Esophagus squamous epithelium (tissue), 5 donors: ENCODE results near the gene KAT2B. TPM values are rescaled to one million over a fixed set of nuclear protein-coding genes. Genes with fewer than 3 reads are reported as not detected.

ENCODE experiments used
- DNase-seq: peaks from one replicate; lab custom pipeline; 2025; lab: John Stamatoyannopoulos, UW
- H3K27ac ChIP-seq, 4 donors: fragments of 200-600 bp; sonication (generic); one replicate each; pipeline ENCODE4 v1.5.1; 2016 to 2019; ENCODE audit warnings: mild to moderate bottlenecking in 1 of 4
- H3K27me3 ChIP-seq, 4 donors: fragments of 200-600 bp; sonication (generic); 1 replicate in 3 of 4; 2 replicates in 1 of 4; pipeline versions ENCODE4 v1.5.1 to v1.6.0; 2017 to 2021; ENCODE audit warnings: antibody characterized with exemption in 1 of 4
- H3K36me3 ChIP-seq, 3 donors: fragments of 200-600 bp; sonication (generic); one replicate each; pipeline ENCODE4 v1.5.1; 2016 to 2019
- H3K4me1 ChIP-seq, 3 donors: fragments of 200-600 bp; sonication (generic); one replicate each; pipeline ENCODE4 v1.5.1; 2017 to 2019
- H3K4me3 ChIP-seq, 4 donors: fragments of 200-600 bp; sonication (generic); 1 replicate in 3 of 4; 2 replicates in 1 of 4; pipeline ENCODE4 v1.5.1; 2016 to 2019; ENCODE audit warnings: mild to moderate bottlenecking in 2 of 4, moderate library complexity in 1 of 4
- H3K9me3 ChIP-seq, 3 donors: fragments of 200-600 bp; sonication (generic); one replicate each; pipeline ENCODE4 v1.5.1; 2016 to 2019
- CTCF ChIP-seq, 6 experiments: fragments of 450-650 bp in 4 of 6; fragments of 200-600 bp in 2 of 6; sonication (generic) in 2 of 6; IDR thresholded peaks; one replicate each; pipeline ENCODE4 v1.5.1; 2016 to 2019; ENCODE audit warnings: antibody characterized with exemption in 6 of 6, mild to moderate bottlenecking in 4 of 6, moderate library complexity in 4 of 6
- POLR2A ChIP-seq, 4 donors: fragments of 450-650 bp; IDR thresholded peaks; one replicate each; pipeline ENCODE4 v1.6.1; 2017; ENCODE audit warnings: antibody characterized with exemption in 4 of 4, mild to moderate bottlenecking in 4 of 4, moderate library complexity in 3 of 4
- WGBS, 2 donors: methylation state at CpG; one replicate each; pipeline ENCODE4 v1.1.5; 2018; 5-methylcytosine and 5-hydroxymethylcytosine counted together
- intact Hi-C: fragments of 100-400 bp; cut with DNase I; formaldehyde crosslinking; loops from one replicate; pipeline ENCODE4 v1.15.0; 2022
- total RNA-seq, 4 donors: library from RNA; depleted of rRNA; stranded (reverse); fragments of >200 nt; gene quantifications; one replicate each; pipeline ENCODE4 v1.1.0, GENCODE V29; 2016
- donor health status: DM: yes; HTN: yes; CAD: no.

KAT2B gene
- total RNA-seq, 4 donors from 2014 or later, result 20.0 to 27.1 (median 23.8) TPM

DNA sequence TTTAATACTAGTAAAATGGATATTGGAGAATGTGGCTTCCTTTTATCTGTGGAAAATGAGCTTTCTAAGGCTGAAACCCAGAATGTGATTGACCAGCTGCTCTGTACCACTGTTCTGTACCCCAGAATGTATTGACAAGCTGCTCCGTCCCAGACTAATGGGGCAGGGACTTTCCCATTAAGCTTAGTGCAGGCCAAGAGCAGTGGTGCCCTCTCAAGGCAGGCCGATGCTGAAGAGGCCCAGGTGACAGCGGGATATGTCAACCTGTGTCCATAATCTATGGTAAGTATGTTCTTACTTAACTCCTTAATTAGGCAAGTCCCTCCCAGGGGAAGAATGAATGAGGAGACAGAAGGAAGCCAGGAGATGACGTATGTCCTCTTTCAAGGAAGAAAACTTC lies 114.7 kb downstream of the KAT2B start:
- H3K9me3 ChIP-seq, result no peaks in the 10 kb centered on the region
- peaks cover 0 to 65% (median 0%) of the 10 kb centered on the region in 3 donors for H3K36me3 ChIP-seq
- no peak overlapping the region for H3K27ac ChIP-seq
- H3K4me3 ChIP-seq, result no peak overlapping the region
- DNase-seq, result no peak
- no peaks in the 10 kb centered on the region for H3K4me1 ChIP-seq
- intact Hi-C loops, result no loop called here
- 94% methylated on average over 4 of the region's 4 CpGs for WGBS, 2 donors
- TF ChIP-seq POLR2A (IDR thresholded peaks at IDR 0.05) (no peak), CTCF (IDR thresholded peaks at IDR 0.05) (no peak)
- no peaks in the 10 kb centered on the region for H3K27me3 ChIP-seq

DNA sequence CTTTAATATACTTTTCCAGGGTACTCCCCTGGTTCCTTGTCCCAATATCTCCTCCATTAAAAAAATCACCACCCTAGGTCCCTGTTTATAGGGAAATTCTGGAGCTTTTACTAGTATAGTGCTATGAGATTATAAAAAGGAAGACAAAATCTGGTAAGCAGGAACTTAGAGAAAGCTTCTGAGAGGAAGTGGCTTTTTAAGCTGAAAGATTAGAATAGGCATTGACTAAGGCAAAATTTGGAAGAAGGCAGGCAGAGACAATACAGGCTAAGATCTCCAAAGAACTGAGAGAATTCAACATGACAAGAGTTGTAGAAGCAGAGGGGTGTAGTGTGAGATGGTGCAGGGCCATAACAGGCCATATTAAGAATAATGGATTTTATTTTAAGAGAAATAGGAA lies 120.0 kb downstream of the KAT2B start:
- Histone ChIP-seq H3K9me3 (no peaks in the 10 kb centered on the region), H3K36me3 (peaks cover 0 to 12% (median 0%) of the 10 kb centered on the region in 3 donors), H3K27me3 (no peaks in the 10 kb centered on the region), H3K4me1 (no peaks in the 10 kb centered on the region), H3K4me3 (no peak overlapping the region), H3K27ac (no peak overlapping the region)
- no peak for TF ChIP-seq POLR2A (IDR thresholded peaks at IDR 0.05)
- TF ChIP-seq CTCF (IDR thresholded peaks at IDR 0.05), result no peak
- intact Hi-C loops, result no loop called here
- no peak for DNase-seq

- TF ChIP-seq CTCF (IDR thresholded peaks at IDR 0.05) (no peak), POLR2A (IDR thresholded peaks at IDR 0.05) (no peak)
- WGBS, 2 donors, result 94 to 96% methylated on average over 2 of the region's 2 CpGs
- H3K9me3 ChIP-seq, result no peaks in the 10 kb centered on the region
- intact Hi-C loops, result no loop called here
- no peaks in the 10 kb centered on the region for H3K4me1 ChIP-seq
- no peaks in the 10 kb centered on the region for H3K27me3 ChIP-seq
- peaks cover 0 to 2% (median 0%) of the 10 kb centered on the region in 3 donors for H3K36me3 ChIP-seq
- DNase-seq, result no peak
- no peak overlapping the region for H3K4me3 ChIP-seq
- H3K27ac ChIP-seq, result no peak overlapping the region
Observed at GRCh38 chr3:20161714-20162113, 121.5 kb downstream of the KAT2B start.

- Histone ChIP-seq H3K4me3 (no peak overlapping the region), H3K27me3 (no peaks in the 10 kb centered on the region), H3K9me3 (no peaks in the 10 kb centered on the region), H3K27ac (no peak overlapping the region), H3K36me3 (no peaks in the 10 kb centered on the region), H3K4me1 (no peaks in the 10 kb centered on the region)
- intact Hi-C loops, result no loop called here
- WGBS, 2 donors, result 76 to 86% methylated on average over 4 of the region's 4 CpGs
- DNase-seq, result no peak
- TF ChIP-seq CTCF (IDR thresholded peaks at IDR 0.05) (no peak), POLR2A (IDR thresholded peaks at IDR 0.05) (no peak)
Observed at GRCh38 chr3:20173844-20174410, 133.7 kb downstream of the KAT2B start.

DNA sequence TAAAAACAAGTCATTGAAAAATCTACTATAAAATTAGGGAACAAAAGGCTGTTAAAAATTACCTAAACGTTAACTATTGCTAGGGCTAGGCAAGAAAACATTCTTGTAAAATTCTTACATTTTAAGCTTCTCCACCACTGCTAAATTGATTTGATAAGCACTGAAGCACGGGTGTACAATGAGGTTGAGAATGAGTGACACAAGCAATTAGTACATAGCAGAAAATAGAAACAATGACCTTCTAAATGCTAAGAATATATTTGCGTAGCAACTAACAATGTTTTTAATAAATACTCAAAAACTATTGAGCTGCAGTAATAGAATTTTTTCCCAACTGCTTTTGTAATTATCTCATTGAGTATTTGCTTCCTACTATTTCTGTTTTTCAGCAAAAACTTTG lies 141.0 kb downstream of the KAT2B start:
- Histone ChIP-seq H3K4me1 (peaks cover 0 to 17% (median 4%) of the 10 kb centered on the region in 3 donors), H3K27ac (no peak overlapping the region), H3K4me3 (no peak overlapping the region), H3K36me3 (no peaks in the 10 kb centered on the region), H3K27me3 (no peaks in the 10 kb centered on the region), H3K9me3 (no peaks in the 10 kb centered on the region)
- intact Hi-C loops, result loop anchor here (10.0 kb wide), 2 partner anchors 136 to 286 kb away; partner anchors contain the start of gene KAT2B
- no peak for TF ChIP-seq CTCF (IDR thresholded peaks at IDR 0.05)
- TF ChIP-seq POLR2A (IDR thresholded peaks at IDR 0.05), result no peak
- WGBS, 2 donors, result 81 to 84% methylated on average over 3 of the region's 3 CpGs
- no peak for DNase-seq
